ENCODE data around the gene BTBD9. TPM values are rescaled to one million over a fixed set of nuclear protein-coding genes. Genes with fewer than 3 reads are reported as not detected.

Gene BTBD9
- total RNA-seq, 1 donor from 2014 or later, result 14.8 TPM

GRCh38 chr6:38184585-38185080, 455.1 kb downstream of the BTBD9 start:
- H3K27ac Mint-ChIP-seq (ENCODE audit: unreplicated experiment), result no peak overlapping the region
- no peaks in the 10 kb centered on the region for H3K9me3 Mint-ChIP-seq (ENCODE audit: low read depth)
- no peak overlapping the region for H3K4me3 Mint-ChIP-seq (ENCODE audit: unreplicated experiment)
- peaks cover 11% of the 10 kb centered on the region for H3K36me3 Mint-ChIP-seq (ENCODE audit: low read depth)
- DNase-seq (ENCODE audit: low spot score), result no peak
- H3K27me3 Mint-ChIP-seq (ENCODE audit: low read depth), result no peaks in the 10 kb centered on the region
- H3K4me1 Mint-ChIP-seq (ENCODE audit: low read depth), result no peaks in the 10 kb centered on the region
- TF ChIP-seq, protein P1, sequence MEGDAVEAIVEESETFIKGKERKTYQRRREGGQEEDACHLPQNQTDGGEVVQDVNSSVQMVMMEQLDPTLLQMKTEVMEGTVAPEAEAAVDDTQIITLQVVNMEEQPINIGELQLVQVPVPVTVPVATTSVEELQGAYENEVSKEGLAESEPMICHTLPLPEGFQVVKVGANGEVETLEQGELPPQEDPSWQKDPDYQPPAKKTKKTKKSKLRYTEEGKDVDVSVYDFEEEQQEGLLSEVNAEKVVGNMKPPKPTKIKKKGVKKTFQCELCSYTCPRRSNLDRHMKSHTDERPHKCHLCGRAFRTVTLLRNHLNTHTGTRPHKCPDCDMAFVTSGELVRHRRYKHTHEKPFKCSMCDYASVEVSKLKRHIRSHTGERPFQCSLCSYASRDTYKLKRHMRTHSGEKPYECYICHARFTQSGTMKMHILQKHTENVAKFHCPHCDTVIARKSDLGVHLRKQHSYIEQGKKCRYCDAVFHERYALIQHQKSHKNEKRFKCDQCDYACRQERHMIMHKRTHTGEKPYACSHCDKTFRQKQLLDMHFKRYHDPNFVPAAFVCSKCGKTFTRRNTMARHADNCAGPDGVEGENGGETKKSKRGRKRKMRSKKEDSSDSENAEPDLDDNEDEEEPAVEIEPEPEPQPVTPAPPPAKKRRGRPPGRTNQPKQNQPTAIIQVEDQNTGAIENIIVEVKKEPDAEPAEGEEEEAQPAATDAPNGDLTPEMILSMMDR (IDR thresholded peaks at IDR 0.05), result no peak

DNA sequence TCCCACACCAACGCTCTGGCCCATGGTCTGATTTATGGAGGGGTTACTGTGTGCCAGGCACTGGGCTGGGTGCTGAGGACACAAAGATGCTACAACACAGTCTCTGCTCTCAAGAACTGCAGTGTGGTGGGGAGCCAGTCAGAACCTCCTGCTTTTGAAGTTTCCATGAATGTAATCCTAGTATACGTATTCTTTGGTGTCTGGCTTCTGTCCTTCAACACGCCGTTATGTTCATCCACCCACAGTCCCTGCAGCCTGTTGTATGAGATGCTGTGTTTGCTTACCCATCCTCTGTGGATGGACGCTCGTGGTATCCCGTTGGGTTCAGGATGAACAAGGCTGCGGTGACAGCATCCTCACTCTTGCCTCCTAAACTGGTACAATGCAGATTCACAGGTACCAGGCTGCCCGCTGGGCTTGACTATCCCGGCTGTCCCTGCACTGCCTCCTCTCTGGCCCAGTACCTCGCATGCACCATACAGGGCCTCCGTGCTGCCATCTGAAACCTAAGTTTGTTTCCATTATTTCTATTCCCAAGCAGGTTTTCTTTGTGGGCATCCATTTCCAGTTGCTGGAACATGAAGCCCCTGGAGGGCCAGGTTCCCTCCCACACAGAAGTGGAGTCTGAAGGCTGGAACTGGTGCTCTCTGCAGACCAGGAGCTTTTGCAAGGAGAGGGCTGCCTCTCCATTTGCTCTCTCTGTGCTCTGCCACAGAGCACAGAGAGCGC, 455.7 kb downstream of the BTBD9 start:
- H3K27me3 Mint-ChIP-seq (ENCODE audit: low read depth), result no peaks in the 10 kb centered on the region
- H3K27ac Mint-ChIP-seq (ENCODE audit: unreplicated experiment), result no peak overlapping the region
- TF ChIP-seq, protein P1 (IDR thresholded peaks at IDR 0.05), result no peak
- DNase-seq (ENCODE audit: low spot score), result no peak
- peaks cover 11% of the 10 kb centered on the region for H3K36me3 Mint-ChIP-seq (ENCODE audit: low read depth)
- no peaks in the 10 kb centered on the region for H3K9me3 Mint-ChIP-seq (ENCODE audit: low read depth)
- H3K4me1 Mint-ChIP-seq (ENCODE audit: low read depth), result no peaks in the 10 kb centered on the region
- no peak overlapping the region for H3K4me3 Mint-ChIP-seq (ENCODE audit: unreplicated experiment)

DNA sequence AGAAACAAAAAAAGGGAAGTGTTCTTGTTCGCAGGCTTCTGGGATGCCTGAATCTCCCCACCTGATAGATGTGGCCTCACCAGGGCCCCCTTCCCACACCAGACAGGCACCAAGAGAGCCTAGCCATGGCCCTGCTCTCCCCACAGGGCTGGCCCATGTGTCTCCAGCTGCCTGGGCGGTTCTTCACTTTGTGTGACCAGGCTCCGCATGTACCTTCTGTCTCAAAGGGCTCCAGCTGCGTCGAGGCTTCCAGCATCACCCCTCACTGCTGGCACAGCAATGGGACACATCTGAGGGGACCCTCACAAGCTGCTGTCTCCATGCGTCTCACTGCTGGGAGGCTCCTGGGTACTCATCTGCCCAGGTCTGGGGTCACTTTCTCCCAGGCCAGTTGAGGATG, 457.3 kb downstream of the BTBD9 start:
- Mint-ChIP-seq H3K27ac (ENCODE audit: unreplicated experiment) (no peak overlapping the region), H3K4me3 (ENCODE audit: unreplicated experiment) (no peak overlapping the region), H3K36me3 (ENCODE audit: low read depth) (peaks cover 9% of the 10 kb centered on the region), H3K9me3 (ENCODE audit: low read depth) (no peaks in the 10 kb centered on the region), H3K4me1 (ENCODE audit: low read depth) (no peaks in the 10 kb centered on the region), H3K27me3 (ENCODE audit: low read depth) (no peaks in the 10 kb centered on the region)
- TF ChIP-seq, protein P1 (IDR thresholded peaks at IDR 0.05), result no peak
- no peak for DNase-seq (ENCODE audit: low spot score)

GRCh38 chr6:38180586-38180985, 459.1 kb downstream of the BTBD9 start:
- TF ChIP-seq, protein P1 (IDR thresholded peaks at IDR 0.05), result no peak
- Mint-ChIP-seq H3K27me3 (ENCODE audit: low read depth) (no peaks in the 10 kb centered on the region), H3K4me1 (ENCODE audit: low read depth) (peaks cover 7% of the 10 kb centered on the region), H3K27ac (ENCODE audit: unreplicated experiment) (no peak overlapping the region), H3K36me3 (ENCODE audit: low read depth) (peaks cover 5% of the 10 kb centered on the region), H3K4me3 (ENCODE audit: unreplicated experiment) (no peak overlapping the region), H3K9me3 (ENCODE audit: low read depth) (no peaks in the 10 kb centered on the region)
- no peak for DNase-seq (ENCODE audit: low spot score)

DNA sequence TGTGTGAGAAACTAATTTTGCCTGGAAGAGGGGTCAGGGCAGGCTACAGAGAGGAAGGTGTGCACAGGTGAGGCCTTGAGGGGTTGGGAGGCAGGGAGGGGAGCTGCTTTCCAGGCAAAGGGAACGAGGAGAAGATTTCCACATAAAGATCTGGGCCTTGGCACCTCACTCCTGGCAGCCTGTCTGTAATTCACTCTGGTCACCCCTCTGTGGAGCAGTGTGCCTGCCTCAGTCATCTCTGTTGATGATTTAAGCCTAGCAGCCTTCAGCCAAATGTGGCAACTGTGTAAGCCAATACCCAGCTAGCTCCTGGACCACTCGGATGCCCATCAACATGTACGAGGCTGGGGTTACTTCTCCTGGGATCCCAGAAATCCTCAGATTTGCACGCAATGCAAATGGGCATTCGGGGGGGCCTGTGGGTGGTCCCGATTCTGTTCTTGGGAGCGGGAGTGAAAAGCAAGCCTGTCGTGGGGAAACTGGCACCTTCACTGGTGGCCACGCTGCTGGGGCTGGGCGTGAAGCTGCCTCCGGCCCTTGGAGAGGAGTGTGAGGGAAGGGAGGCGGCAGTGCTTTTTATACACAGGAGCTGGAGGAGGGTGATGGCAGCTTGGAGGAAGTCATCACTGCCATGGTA, 459.8 kb downstream of the BTBD9 start:
- H3K4me3 Mint-ChIP-seq (ENCODE audit: unreplicated experiment), result no peak overlapping the region
- peaks cover 7% of the 10 kb centered on the region for H3K36me3 Mint-ChIP-seq (ENCODE audit: low read depth)
- no peak for DNase-seq (ENCODE audit: low spot score)
- no peaks in the 10 kb centered on the region for H3K27me3 Mint-ChIP-seq (ENCODE audit: low read depth)
- H3K4me1 Mint-ChIP-seq (ENCODE audit: low read depth), result peaks cover 7% of the 10 kb centered on the region
- no peaks in the 10 kb centered on the region for H3K9me3 Mint-ChIP-seq (ENCODE audit: low read depth)
- TF ChIP-seq, protein P1 (IDR thresholded peaks at IDR 0.05), result no peak
- H3K27ac Mint-ChIP-seq (ENCODE audit: unreplicated experiment), result no peak overlapping the region

Measured in chondrocyte (in vitro differentiated cells).